GM12878 (cell line): ENCODE data around the gene IL3RA. TPM values are rescaled to one million over a fixed set of nuclear protein-coding genes. Genes with fewer than 3 reads are reported as not detected.

Experiments
- CBX3 ChIP-seq: fragments of 200-600 bp; sonication (generic); IDR thresholded peaks from 2 replicates; pipeline ENCODE4 v1.6.1; 2016; ENCODE audit warnings: low read depth, borderline replicate concordance
- CHD1 ChIP-seq: IDR thresholded peaks from 2 replicates; pipeline ENCODE4 v1.6.1; 2012; ENCODE audit warnings: low read depth, low read length, improper control_type of control experiment
- KLF5 ChIP-seq: fragments of 450-650 bp; IDR thresholded peaks from 2 replicates; pipeline ENCODE4 v1.6.1; 2014; ENCODE audit warnings: mild to moderate bottlenecking; ENCODE audit not compliant: partially characterized antibody
- NFYB ChIP-seq: IDR thresholded peaks from 2 replicates; pipeline ENCODE4 v1.6.1; 2011; ENCODE audit warnings: low read depth, mild to moderate bottlenecking, low read length, improper control_type of control experiment, moderate library complexity; ENCODE audit not compliant: insufficient read depth
- RFX5 ChIP-seq: IDR thresholded peaks from 2 replicates; pipeline ENCODE4 v1.6.1; 2011; ENCODE audit warnings: low read depth, low read length, improper control_type of control experiment
- RUNX3 ChIP-seq: IDR thresholded peaks from 2 replicates; pipeline ENCODE4 v1.6.1; 2012; ENCODE audit warnings: low read length, inconsistent platforms
- SMAD5 ChIP-seq: IDR thresholded peaks from 2 replicates; pipeline ENCODE4 v1.6.1; 2016; ENCODE audit warnings: antibody characterized with exemption, low read depth
- SREBF1 ChIP-seq: IDR thresholded peaks from 2 replicates; pipeline ENCODE4 v1.6.1; 2012; ENCODE audit warnings: mild to moderate bottlenecking, low read length
- YBX1 ChIP-seq: fragments of 450-650 bp; IDR thresholded peaks from 2 replicates; pipeline ENCODE4 v1.6.1; 2016; ENCODE audit warnings: antibody characterized with exemption
- ZNF622 ChIP-seq: fragments of 450-650 bp; IDR thresholded peaks from 2 replicates; pipeline ENCODE4 v1.6.1; 2017; ENCODE audit warnings: mild to moderate bottlenecking, inconsistent platforms
- polyA plus RNA-seq, 11 experiments: library from polyadenylated mRNA; depleted of rRNA in 4 of 11; unstranded in 6 of 11; stranded (reverse) in 5 of 11; fragments of >200 nt; fragmentation: Nextera tagmentation in 4 of 11; fragmentation: Illumina TruSeq in 1 of 11; extraction: Ambion mirVana in 4 of 11; extraction: Trizol in 1 of 11; gene quantifications; 1 replicate in 1 of 11; 2 replicates in 10 of 11; pipeline versions ENCODE4 v1.2.1 to v1.2.3, GENCODE V29; 2011 to 2016; ENCODE audit warnings: inconsistent platforms in 2 of 11, missing spikeins in 2 of 11, low read depth in 1 of 11
- total RNA-seq, 4 experiments: library from RNA; depleted of rRNA in 3 of 4; stranded (reverse); fragments of >200 nt in 3 of 4; fragmentation: Illumina TruSeq in 1 of 4; extraction: Trizol in 1 of 4; gene quantifications; 2 replicates each; pipeline versions ENCODE4 v1.2.1 to v1.2.3, GENCODE V29; 2013 to 2021
- TF ChIP-seq, protein P1 (sequence below): IDR thresholded peaks from 2 replicates; pipeline ENCODE4 v1.6.1; 2012; ENCODE audit warnings: improper control_type of control experiment, low read depth, low read length; ENCODE audit not compliant: insufficient replicate concordance
- TF ChIP-seq, protein P2 (sequence below): fragments of 450-650 bp; IDR thresholded peaks from 2 replicates; pipeline ENCODE4 v1.6.1; 2017; ENCODE audit warnings: borderline replicate concordance
- TF ChIP-seq, protein P3 (sequence below): IDR thresholded peaks from 2 replicates; pipeline ENCODE4 v1.6.1; 2012; ENCODE audit warnings: low read depth, low read length, improper control_type of control experiment
- TF ChIP-seq, protein P4 (sequence below): fragments of 450-650 bp; IDR thresholded peaks from 2 replicates; pipeline ENCODE4 v1.6.1; 2016; ENCODE audit warnings: mild to moderate bottlenecking
- TF ChIP-seq, protein P5 (sequence below): IDR thresholded peaks from 2 replicates; pipeline ENCODE4 v1.6.1; 2011; ENCODE audit warnings: low read depth, mild to moderate bottlenecking, low read length, moderate library complexity, borderline replicate concordance; ENCODE audit errors: extremely low read depth
- TF ChIP-seq, protein P6 (sequence below): fragments of 450-650 bp; IDR thresholded peaks from 2 replicates; pipeline ENCODE4 v1.6.1; 2017; ENCODE audit warnings: low read depth, mild to moderate bottlenecking, moderate library complexity
- TF ChIP-seq, protein P7 (sequence below), 3 experiments: IDR thresholded peaks in 2 of 3; conservative IDR thresholded peaks in 1 of 3; 2 replicates each; pipeline ENCODE4 v1.5.1; 2011; ENCODE audit warnings: low read depth in 3 of 3, low read length in 3 of 3, mild to moderate bottlenecking in 3 of 3, control low read depth in 2 of 3, moderate library complexity in 2 of 3, inconsistent platforms in 1 of 3, mixed read lengths in 1 of 3; ENCODE audit not compliant: control insufficient read depth in 2 of 3, insufficient read depth in 1 of 3; ENCODE audit errors: extremely low read depth in 1 of 3

Gene IL3RA
- total and polyA plus RNA-seq, 10 of the 15 experiments (the other 5 are each of a cell fraction or from before 2014, with no cell fraction given), result 2.1 to 31.1 (median 17.9) TPM

DNA sequence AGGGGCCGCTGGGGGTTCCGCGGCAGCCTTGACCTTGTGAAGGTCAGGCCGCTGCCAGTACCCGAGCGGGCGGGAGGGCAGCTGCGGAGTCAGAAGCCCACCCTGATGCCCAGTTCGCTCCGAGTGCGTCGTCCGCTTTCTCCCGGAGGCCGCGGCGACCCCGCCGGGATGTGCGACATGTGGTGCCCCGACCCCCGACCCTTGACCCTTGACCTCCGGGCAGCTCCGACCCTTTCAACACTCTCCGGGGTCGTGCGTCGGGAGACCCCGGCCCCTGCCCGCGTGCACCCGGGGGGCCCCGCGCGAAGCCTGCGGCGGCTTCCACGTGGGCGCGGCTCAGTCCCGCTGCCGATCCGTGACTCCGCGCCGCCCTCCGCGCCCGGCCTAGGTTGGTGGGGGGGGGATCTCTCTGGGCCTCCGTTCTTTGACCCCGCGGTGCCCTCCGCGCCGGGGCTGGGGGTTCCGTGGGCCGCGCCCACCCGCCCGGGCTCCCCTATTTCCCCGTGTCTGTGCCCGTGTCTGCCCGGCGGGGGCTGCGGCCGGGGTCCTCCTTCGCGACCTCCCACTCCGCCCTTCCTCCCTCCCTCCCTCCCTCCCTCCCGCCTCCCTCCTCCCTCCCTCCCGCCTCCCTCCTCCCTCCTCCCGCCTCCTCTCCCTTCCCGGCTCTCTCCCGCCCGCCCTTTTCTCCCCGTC, 55.9 kb downstream of the IL3RA start (continued):
- TF ChIP-seq, protein P1, sequence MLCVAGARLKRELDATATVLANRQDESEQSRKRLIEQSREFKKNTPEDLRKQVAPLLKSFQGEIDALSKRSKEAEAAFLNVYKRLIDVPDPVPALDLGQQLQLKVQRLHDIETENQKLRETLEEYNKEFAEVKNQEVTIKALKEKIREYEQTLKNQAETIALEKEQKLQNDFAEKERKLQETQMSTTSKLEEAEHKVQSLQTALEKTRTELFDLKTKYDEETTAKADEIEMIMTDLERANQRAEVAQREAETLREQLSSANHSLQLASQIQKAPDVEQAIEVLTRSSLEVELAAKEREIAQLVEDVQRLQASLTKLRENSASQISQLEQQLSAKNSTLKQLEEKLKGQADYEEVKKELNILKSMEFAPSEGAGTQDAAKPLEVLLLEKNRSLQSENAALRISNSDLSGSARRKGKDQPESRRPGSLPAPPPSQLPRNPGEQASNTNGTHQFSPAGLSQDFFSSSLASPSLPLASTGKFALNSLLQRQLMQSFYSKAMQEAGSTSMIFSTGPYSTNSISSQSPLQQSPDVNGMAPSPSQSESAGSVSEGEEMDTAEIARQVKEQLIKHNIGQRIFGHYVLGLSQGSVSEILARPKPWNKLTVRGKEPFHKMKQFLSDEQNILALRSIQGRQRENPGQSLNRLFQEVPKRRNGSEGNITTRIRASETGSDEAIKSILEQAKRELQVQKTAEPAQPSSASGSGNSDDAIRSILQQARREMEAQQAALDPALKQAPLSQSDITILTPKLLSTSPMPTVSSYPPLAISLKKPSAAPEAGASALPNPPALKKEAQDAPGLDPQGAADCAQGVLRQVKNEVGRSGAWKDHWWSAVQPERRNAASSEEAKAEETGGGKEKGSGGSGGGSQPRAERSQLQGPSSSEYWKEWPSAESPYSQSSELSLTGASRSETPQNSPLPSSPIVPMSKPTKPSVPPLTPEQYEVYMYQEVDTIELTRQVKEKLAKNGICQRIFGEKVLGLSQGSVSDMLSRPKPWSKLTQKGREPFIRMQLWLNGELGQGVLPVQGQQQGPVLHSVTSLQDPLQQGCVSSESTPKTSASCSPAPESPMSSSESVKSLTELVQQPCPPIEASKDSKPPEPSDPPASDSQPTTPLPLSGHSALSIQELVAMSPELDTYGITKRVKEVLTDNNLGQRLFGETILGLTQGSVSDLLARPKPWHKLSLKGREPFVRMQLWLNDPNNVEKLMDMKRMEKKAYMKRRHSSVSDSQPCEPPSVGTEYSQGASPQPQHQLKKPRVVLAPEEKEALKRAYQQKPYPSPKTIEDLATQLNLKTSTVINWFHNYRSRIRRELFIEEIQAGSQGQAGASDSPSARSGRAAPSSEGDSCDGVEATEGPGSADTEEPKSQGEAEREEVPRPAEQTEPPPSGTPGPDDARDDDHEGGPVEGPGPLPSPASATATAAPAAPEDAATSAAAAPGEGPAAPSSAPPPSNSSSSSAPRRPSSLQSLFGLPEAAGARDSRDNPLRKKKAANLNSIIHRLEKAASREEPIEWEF, result no peak
- TF ChIP-seq, protein P2, sequence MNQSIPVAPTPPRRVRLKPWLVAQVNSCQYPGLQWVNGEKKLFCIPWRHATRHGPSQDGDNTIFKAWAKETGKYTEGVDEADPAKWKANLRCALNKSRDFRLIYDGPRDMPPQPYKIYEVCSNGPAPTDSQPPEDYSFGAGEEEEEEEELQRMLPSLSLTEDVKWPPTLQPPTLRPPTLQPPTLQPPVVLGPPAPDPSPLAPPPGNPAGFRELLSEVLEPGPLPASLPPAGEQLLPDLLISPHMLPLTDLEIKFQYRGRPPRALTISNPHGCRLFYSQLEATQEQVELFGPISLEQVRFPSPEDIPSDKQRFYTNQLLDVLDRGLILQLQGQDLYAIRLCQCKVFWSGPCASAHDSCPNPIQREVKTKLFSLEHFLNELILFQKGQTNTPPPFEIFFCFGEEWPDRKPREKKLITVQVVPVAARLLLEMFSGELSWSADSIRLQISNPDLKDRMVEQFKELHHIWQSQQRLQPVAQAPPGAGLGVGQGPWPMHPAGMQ, result no peak
- TF ChIP-seq, protein P3, sequence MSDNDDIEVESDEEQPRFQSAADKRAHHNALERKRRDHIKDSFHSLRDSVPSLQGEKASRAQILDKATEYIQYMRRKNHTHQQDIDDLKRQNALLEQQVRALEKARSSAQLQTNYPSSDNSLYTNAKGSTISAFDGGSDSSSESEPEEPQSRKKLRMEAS, result 0 out of 2 replicates have a peak, but pooled peaks have one; percentile 23
- TF ChIP-seq, protein P4, sequence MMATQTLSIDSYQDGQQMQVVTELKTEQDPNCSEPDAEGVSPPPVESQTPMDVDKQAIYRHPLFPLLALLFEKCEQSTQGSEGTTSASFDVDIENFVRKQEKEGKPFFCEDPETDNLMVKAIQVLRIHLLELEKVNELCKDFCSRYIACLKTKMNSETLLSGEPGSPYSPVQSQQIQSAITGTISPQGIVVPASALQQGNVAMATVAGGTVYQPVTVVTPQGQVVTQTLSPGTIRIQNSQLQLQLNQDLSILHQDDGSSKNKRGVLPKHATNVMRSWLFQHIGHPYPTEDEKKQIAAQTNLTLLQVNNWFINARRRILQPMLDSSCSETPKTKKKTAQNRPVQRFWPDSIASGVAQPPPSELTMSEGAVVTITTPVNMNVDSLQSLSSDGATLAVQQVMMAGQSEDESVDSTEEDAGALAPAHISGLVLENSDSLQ, result peak; percentile 34; the same call in 1 of the 2 replicates
- TF ChIP-seq CHD1 (peak; percentile 49; the same call in 1 of the 2 replicates), SMAD5 (0 out of 2 replicates have a peak, but pooled peaks have one; percentile 2), SREBF1 (0 out of 2 replicates have a peak, but pooled peaks have one; percentile 65), RFX5 (no peak), NFYB (no peak), KLF5 (peak; percentile 65), YBX1 (no peak), CBX3 (no peak), ZNF622 (no peak), RUNX3 (no peak)
- TF ChIP-seq, protein P5, sequence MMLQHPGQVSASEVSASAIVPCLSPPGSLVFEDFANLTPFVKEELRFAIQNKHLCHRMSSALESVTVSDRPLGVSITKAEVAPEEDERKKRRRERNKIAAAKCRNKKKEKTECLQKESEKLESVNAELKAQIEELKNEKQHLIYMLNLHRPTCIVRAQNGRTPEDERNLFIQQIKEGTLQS, result no peak
- TF ChIP-seq, protein P6, sequence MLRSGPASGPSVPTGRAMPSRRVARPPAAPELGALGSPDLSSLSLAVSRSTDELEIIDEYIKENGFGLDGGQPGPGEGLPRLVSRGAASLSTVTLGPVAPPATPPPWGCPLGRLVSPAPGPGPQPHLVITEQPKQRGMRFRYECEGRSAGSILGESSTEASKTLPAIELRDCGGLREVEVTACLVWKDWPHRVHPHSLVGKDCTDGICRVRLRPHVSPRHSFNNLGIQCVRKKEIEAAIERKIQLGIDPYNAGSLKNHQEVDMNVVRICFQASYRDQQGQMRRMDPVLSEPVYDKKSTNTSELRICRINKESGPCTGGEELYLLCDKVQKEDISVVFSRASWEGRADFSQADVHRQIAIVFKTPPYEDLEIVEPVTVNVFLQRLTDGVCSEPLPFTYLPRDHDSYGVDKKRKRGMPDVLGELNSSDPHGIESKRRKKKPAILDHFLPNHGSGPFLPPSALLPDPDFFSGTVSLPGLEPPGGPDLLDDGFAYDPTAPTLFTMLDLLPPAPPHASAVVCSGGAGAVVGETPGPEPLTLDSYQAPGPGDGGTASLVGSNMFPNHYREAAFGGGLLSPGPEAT, result no peak
- TF ChIP-seq, protein P7, sequence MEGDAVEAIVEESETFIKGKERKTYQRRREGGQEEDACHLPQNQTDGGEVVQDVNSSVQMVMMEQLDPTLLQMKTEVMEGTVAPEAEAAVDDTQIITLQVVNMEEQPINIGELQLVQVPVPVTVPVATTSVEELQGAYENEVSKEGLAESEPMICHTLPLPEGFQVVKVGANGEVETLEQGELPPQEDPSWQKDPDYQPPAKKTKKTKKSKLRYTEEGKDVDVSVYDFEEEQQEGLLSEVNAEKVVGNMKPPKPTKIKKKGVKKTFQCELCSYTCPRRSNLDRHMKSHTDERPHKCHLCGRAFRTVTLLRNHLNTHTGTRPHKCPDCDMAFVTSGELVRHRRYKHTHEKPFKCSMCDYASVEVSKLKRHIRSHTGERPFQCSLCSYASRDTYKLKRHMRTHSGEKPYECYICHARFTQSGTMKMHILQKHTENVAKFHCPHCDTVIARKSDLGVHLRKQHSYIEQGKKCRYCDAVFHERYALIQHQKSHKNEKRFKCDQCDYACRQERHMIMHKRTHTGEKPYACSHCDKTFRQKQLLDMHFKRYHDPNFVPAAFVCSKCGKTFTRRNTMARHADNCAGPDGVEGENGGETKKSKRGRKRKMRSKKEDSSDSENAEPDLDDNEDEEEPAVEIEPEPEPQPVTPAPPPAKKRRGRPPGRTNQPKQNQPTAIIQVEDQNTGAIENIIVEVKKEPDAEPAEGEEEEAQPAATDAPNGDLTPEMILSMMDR (IDR thresholded peaks at IDR 0.05 in 2 of 3, conservative IDR thresholded peaks at IDR 0.05 in 1 of 3; ENCODE audit: control insufficient read depth in 2 of 3, extremely low read depth in 1 of 3, insufficient read depth in 1 of 3, low read depth in 3 of 3, low read length in 3 of 3), result no peak
